DOHH2 (cell line): ENCODE data around the gene IL17A.

Experiments used
- EZH2phosphoT487 ChIP-seq: fragments of 200-600 bp; sonication (generic); IDR thresholded peaks from 2 replicates; pipeline ENCODE4 v1.6.1; 2017; ENCODE audit warnings: borderline replicate concordance, mild to moderate bottlenecking, antibody characterized with exemption, low read length, moderate library complexity, mixed read lengths
- TF ChIP-seq, protein P1 (sequence below): fragments of 200-600 bp; sonication (generic); IDR thresholded peaks from one replicate; pipeline ENCODE4 v1.5.1; 2014; ENCODE audit warnings: antibody characterized with exemption, mild to moderate bottlenecking, low read depth, low read length; ENCODE audit not compliant: poor library complexity, severe bottlenecking

DNA sequence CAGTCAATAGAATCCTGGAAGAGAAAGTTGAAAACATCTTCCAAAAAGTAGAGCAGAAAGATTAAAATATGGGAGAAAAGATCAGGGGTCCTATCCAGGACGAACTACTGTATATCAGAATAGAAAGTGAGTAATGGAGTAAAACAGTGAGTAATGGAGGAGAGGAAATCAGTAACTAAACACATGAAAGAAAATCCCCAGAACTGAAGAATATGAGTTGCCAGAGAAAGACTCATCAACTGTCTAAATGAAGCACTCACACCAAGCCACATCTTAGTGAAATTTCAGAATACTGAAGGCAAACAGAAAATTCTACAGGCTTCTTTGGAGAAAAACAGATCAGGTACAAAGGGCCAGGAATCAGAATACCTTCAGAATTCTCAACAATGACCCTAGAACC is 14.9 kb downstream of the IL17A start:
- TF ChIP-seq, protein P1, sequence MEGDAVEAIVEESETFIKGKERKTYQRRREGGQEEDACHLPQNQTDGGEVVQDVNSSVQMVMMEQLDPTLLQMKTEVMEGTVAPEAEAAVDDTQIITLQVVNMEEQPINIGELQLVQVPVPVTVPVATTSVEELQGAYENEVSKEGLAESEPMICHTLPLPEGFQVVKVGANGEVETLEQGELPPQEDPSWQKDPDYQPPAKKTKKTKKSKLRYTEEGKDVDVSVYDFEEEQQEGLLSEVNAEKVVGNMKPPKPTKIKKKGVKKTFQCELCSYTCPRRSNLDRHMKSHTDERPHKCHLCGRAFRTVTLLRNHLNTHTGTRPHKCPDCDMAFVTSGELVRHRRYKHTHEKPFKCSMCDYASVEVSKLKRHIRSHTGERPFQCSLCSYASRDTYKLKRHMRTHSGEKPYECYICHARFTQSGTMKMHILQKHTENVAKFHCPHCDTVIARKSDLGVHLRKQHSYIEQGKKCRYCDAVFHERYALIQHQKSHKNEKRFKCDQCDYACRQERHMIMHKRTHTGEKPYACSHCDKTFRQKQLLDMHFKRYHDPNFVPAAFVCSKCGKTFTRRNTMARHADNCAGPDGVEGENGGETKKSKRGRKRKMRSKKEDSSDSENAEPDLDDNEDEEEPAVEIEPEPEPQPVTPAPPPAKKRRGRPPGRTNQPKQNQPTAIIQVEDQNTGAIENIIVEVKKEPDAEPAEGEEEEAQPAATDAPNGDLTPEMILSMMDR, result no peak
- no peak for TF ChIP-seq EZH2phosphoT487
